ENCODE measurements around the gene PTPRR.

Gene PTPRR

GRCh38 chr12:70885956-70886355, 34.6 kb downstream of the PTPRR start:
- Histone ChIP-seq H3K36me3 (ENCODE audit: insufficient read depth, low read length) (no peaks in the 10 kb centered on the region), H3K9me3 (ENCODE audit: insufficient read depth, low read depth, low read length) (no peaks in the 10 kb centered on the region), H3K4me1 (ENCODE audit: insufficient read depth, low read length, poor library complexity, severe bottlenecking) (no peaks in the 10 kb centered on the region), H3K9me2 (replicated peaks; ENCODE audit: low read depth, low read length) (no peaks in the 10 kb centered on the region), H4K20me1 (ENCODE audit: insufficient read depth, low read length, poor library complexity, severe bottlenecking) (no peaks in the 10 kb centered on the region), H3K4me3 (ENCODE audit: low read length, poor library complexity, severe bottlenecking) (no peak overlapping the region), H3K9ac (ENCODE audit: low read depth, low read length, poor library complexity, severe bottlenecking) (no peak overlapping the region), H2AFZ (ENCODE audit: low read length) (no peak overlapping the region), H3K27me3 (ENCODE audit: insufficient read depth, low read length, poor library complexity, severe bottlenecking) (no peaks in the 10 kb centered on the region), H3F3A (ENCODE audit: low read depth) (no peaks in the 10 kb centered on the region), H3K4me2 (ENCODE audit: low read depth, low read length, poor library complexity, severe bottlenecking) (no peak overlapping the region), H3K79me2 (ENCODE audit: insufficient read depth, low read length) (no peaks in the 10 kb centered on the region)
- TF ChIP-seq EZH2phosphoT487 (IDR thresholded peaks at IDR 0.05; ENCODE audit: borderline replicate concordance) (no peak), CTCF (conservative IDR thresholded peaks at IDR 0.05; ENCODE audit: low read length) (no peak)

- no peaks in the 10 kb centered on the region for H3K27me3 ChIP-seq (ENCODE audit: insufficient read depth, low read length, poor library complexity, severe bottlenecking)
- H3K4me1 ChIP-seq (ENCODE audit: insufficient read depth, low read length, poor library complexity, severe bottlenecking) = no peaks in the 10 kb centered on the region
- TF ChIP-seq EZH2phosphoT487 (IDR thresholded peaks at IDR 0.05; ENCODE audit: borderline replicate concordance) = no peak
- no peaks in the 10 kb centered on the region for H3K9me2 ChIP-seq (replicated peaks; ENCODE audit: low read depth, low read length)
- no peaks in the 10 kb centered on the region for H3K36me3 ChIP-seq (ENCODE audit: insufficient read depth, low read length)
- H3K4me3 ChIP-seq (ENCODE audit: low read length, poor library complexity, severe bottlenecking) = no peak overlapping the region
- H3K9ac ChIP-seq (ENCODE audit: low read depth, low read length, poor library complexity, severe bottlenecking) = no peak overlapping the region
- no peaks in the 10 kb centered on the region for H3K79me2 ChIP-seq (ENCODE audit: insufficient read depth, low read length)
- no peaks in the 10 kb centered on the region for H3F3A ChIP-seq (ENCODE audit: low read depth)
- no peak overlapping the region for H2AFZ ChIP-seq (ENCODE audit: low read length)
- no peak overlapping the region for H3K4me2 ChIP-seq (ENCODE audit: low read depth, low read length, poor library complexity, severe bottlenecking)
- no peaks in the 10 kb centered on the region for H3K9me3 ChIP-seq (ENCODE audit: insufficient read depth, low read depth, low read length)
- no peaks in the 10 kb centered on the region for H4K20me1 ChIP-seq (ENCODE audit: insufficient read depth, low read length, poor library complexity, severe bottlenecking)
Measured at GRCh38 chr12:70883855-70884254, 36.7 kb downstream of the PTPRR start.

- H2AFZ ChIP-seq (ENCODE audit: low read length) = no peak overlapping the region
- no peaks in the 10 kb centered on the region for H3K36me3 ChIP-seq (ENCODE audit: insufficient read depth, low read length)
Measured at GRCh38 chr12:70880744-70881143, 39.8 kb downstream of the PTPRR start.

More at GRCh38 chr12:70880744-70881143, 39.8 kb downstream of the PTPRR start:
- Histone ChIP-seq H3K79me2 (ENCODE audit: insufficient read depth, low read length) (no peaks in the 10 kb centered on the region), H3K27me3 (ENCODE audit: insufficient read depth, low read length, poor library complexity, severe bottlenecking) (no peaks in the 10 kb centered on the region), H3K9ac (ENCODE audit: low read depth, low read length, poor library complexity, severe bottlenecking) (no peak overlapping the region), H3K9me3 (ENCODE audit: insufficient read depth, low read depth, low read length) (no peaks in the 10 kb centered on the region), H4K20me1 (ENCODE audit: insufficient read depth, low read length, poor library complexity, severe bottlenecking) (no peaks in the 10 kb centered on the region), H3K4me3 (ENCODE audit: low read length, poor library complexity, severe bottlenecking) (no peak overlapping the region), H3F3A (ENCODE audit: low read depth) (no peaks in the 10 kb centered on the region), H3K9me2 (replicated peaks; ENCODE audit: low read depth, low read length) (no peaks in the 10 kb centered on the region), H3K4me2 (ENCODE audit: low read depth, low read length, poor library complexity, severe bottlenecking) (no peak overlapping the region), H3K4me1 (ENCODE audit: insufficient read depth, low read length, poor library complexity, severe bottlenecking) (no peaks in the 10 kb centered on the region)
- TF ChIP-seq EZH2phosphoT487 (IDR thresholded peaks at IDR 0.05; ENCODE audit: borderline replicate concordance) = no peak
- no peak for TF ChIP-seq CTCF (conservative IDR thresholded peaks at IDR 0.05; ENCODE audit: low read length)

All from Loucy (cell line).